Vagina (tissue), 2 donors: ENCODE data around the gene SRPK1.

ENCODE experiments used
- POLR2A ChIP-seq, 2 donors: fragments of 450-650 bp; IDR thresholded peaks; one replicate each; pipeline ENCODE4 v1.6.1; 2017; ENCODE audit warnings: antibody characterized with exemption in 2 of 2, mild to moderate bottlenecking in 2 of 2, moderate library complexity in 2 of 2
- POLR2AphosphoS5 ChIP-seq, 2 donors: sonication (generic); formaldehyde crosslinking; IDR thresholded peaks; one replicate each; pipeline ENCODE4 v1.9.0; 2017; ENCODE audit warnings: antibody characterized with exemption in 2 of 2, mild to moderate bottlenecking in 2 of 2, low read depth in 1 of 2; ENCODE audit not compliant: insufficient read depth in 1 of 2

- TF ChIP-seq POLR2AphosphoS5 (IDR thresholded peaks at IDR 0.05; ENCODE audit: insufficient read depth in 1 of 2, low read depth in 1 of 2) = no peak
- no peak for TF ChIP-seq POLR2A (IDR thresholded peaks at IDR 0.05)
These were observed 91.6 kb downstream of the SRPK1 start for GRCh38 chr6:35829306-35829705.
